Measurements from ENCODE around the gene TGM5. TPM values are rescaled to one million over a fixed set of nuclear protein-coding genes. Genes with fewer than 3 reads are reported as not detected.
"Not testable (repeated sequence)": the region's sequence is repeated elsewhere in the genome, so short reads cannot be mapped to it uniquely, and the experiment has no call there.

TGM5 gene
- total and polyA plus RNA-seq, 9 donors, result 0.05 to 0.13 (median 0.10) TPM; not detected in 2

DNA sequence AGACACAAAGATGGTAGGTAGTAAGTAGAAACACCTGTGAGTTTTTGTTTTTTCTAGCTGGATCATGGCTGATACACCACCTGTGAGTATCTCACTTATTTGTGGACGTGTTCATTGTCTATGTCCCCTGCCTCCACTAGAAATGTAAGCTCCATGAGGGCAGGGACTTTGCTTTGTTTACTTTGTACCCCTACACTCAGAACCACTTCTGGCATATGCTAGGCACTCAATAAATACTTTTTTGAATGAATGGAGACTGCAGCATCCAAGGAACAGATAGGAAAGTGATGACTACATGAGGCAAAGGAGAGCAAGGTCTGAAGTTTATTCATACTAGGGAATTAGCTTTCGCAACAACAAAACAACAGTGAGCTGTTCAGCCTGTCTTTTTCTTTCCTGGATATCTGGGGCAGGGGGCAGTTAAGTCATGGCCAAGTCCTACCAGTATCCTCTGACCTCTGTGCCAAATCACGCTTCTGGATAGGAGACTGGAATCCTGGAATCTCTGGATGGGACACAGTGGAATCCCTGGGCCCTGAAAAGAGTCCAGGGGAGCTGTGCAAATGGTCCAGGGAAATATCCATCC lies 34.3 kb downstream of the TGM5 start:
- Histone ChIP-seq H3K4me3 (ENCODE audit: low read length) (no peak overlapping the region), H3K36me3 (ENCODE audit: control insufficient read depth, insufficient read depth, low read length) (no peaks in the 10 kb centered on the region), H3K4me1 (ENCODE audit: control insufficient read depth, insufficient read depth, low read length) (no peaks in the 10 kb centered on the region), H3K27me3 (ENCODE audit: control insufficient read depth, insufficient read depth, low read length) (peaks cover 2% of the 10 kb centered on the region), H3K27ac (ENCODE audit: low read length) (no peak overlapping the region), H3K9me3 (replicated peaks; ENCODE audit: control insufficient read depth, low read depth, low read length) (no peaks in the 10 kb centered on the region)
- no peak for DNase-seq
- 75% methylated on average over 2 of the region's 3 CpGs for WGBS (ENCODE audit: insufficient coverage)

DNA sequence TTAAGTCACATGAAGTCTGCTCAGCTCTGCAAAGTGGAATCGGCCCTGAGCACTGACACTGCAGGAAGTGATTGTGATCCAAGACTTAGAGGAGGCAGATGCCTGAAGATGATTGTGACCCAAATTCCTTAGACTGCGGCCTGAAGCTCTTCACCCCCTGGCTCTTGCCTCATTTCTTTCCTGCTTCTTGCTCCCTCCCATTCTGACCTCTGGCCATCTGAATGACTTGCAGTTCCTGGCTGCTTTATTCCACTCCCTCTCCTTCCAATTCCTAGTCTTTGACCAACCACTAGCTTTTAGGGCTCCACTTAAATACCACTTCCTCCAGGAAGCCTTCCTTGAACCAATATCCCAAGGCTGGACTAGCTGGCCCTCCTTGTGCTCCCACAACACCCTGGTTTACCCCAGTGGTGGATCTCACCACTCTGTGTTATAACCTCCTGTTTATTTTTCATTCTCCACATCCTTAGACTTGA lies 36.0 kb downstream of the TGM5 start:
- H3K27ac ChIP-seq (ENCODE audit: low read length), result no peak overlapping the region
- H3K4me1 ChIP-seq (ENCODE audit: control insufficient read depth, insufficient read depth, low read length), result no peaks in the 10 kb centered on the region
- H3K36me3 ChIP-seq (ENCODE audit: control insufficient read depth, insufficient read depth, low read length), result no peaks in the 10 kb centered on the region
- 36% methylated on average over 1 of the region's 2 CpGs for WGBS (ENCODE audit: insufficient coverage)
- peaks cover 2% of the 10 kb centered on the region for H3K27me3 ChIP-seq (ENCODE audit: control insufficient read depth, insufficient read depth, low read length)
- DNase-seq, result no peak
- H3K4me3 ChIP-seq (ENCODE audit: low read length), result no peak overlapping the region
- H3K9me3 ChIP-seq (replicated peaks; ENCODE audit: control insufficient read depth, low read depth, low read length), result no peaks in the 10 kb centered on the region

DNA sequence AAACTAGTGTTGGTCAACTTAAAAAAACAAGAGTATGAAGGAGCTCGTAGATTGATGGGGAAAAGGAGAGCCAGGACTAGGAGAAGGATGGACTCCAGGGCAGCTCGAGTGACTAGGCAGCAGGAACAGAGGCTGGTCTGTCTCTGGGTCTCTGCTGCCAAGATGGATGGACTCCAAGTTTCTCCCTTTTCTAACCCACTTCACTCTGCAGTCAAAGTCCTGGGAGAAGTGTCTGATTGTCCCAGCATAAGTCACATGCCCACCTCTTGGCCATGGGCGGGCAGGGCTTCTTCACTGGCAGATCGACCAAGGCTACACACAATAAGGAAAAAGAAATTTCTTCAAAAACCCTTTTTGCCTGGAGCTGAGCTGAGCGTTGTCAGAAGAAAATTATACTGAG lies 36.8 kb downstream of the TGM5 start:
- Histone ChIP-seq H3K9me3 (replicated peaks; ENCODE audit: control insufficient read depth, low read depth, low read length) (no peaks in the 10 kb centered on the region), H3K27ac (ENCODE audit: low read length) (no peak overlapping the region)
- WGBS (ENCODE audit: insufficient coverage), result 70% methylated on average over 1 of the region's 5 CpGs

DNA sequence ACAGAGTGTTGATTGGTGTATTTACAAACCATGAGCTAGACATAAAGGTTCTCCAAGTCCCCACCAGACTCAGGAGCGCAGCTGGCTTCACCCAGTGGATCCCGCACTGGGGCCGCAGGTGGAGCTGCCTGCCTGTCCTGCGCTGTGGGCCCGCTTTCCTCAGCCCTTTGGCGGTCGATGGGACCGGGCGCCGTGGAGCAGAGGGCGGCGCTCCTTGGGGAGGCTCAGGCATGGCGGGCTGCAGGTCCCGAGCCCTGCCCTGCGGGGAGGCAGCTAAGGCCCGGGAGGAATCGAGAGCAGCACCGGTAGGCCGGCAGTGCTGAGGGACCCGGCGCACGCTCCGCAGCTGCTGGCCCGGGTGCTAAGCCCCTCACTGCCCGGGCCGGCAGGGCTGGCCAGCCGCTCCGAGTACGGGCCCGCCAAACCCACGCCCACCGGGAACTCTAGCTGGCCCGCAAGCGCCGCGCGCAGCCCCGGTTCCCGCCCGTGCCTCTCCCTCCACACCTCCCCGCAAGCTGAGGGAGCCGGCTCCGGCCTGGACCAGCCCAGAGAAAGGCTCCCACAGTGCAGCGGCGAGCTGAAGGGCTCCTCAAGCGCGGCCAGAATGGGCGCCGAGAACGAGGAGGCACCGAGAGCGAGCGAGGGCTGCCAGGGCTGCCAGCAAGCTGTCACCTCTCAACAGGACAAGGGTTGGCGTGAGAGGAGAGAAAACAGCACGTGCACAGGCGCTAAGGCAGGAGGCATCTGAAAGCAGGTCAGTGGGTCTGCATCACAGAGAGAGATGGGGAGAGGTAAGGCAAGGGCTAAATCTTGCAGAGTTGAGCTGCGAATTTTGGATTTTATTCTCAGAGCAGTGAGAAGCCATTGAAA lies 40.1 kb downstream of the TGM5 start:
- Histone ChIP-seq H3K27me3 (ENCODE audit: control insufficient read depth, insufficient read depth, low read length) (peaks cover 5% of the 10 kb centered on the region), H3K4me3 (ENCODE audit: low read length) (no peak overlapping the region), H3K9me3 (replicated peaks; ENCODE audit: control insufficient read depth, low read depth, low read length) (no peaks in the 10 kb centered on the region), H3K27ac (ENCODE audit: low read length) (no peak overlapping the region), H3K4me1 (ENCODE audit: control insufficient read depth, insufficient read depth, low read length) (no peaks in the 10 kb centered on the region), H3K36me3 (ENCODE audit: control insufficient read depth, insufficient read depth, low read length) (no peaks in the 10 kb centered on the region)
- no peak for DNase-seq
- WGBS (ENCODE audit: insufficient coverage), result 94% methylated on average over 42 of the region's 57 CpGs

More for the DNA sequence above, 36.8 kb downstream of the TGM5 start:
- Histone ChIP-seq H3K36me3 (ENCODE audit: control insufficient read depth, insufficient read depth, low read length) (no peaks in the 10 kb centered on the region), H3K4me1 (ENCODE audit: control insufficient read depth, insufficient read depth, low read length) (no peaks in the 10 kb centered on the region), H3K4me3 (ENCODE audit: low read length) (no peak overlapping the region), H3K27me3 (ENCODE audit: control insufficient read depth, insufficient read depth, low read length) (peaks cover 2% of the 10 kb centered on the region)
- DNase-seq, result no peak

DNA sequence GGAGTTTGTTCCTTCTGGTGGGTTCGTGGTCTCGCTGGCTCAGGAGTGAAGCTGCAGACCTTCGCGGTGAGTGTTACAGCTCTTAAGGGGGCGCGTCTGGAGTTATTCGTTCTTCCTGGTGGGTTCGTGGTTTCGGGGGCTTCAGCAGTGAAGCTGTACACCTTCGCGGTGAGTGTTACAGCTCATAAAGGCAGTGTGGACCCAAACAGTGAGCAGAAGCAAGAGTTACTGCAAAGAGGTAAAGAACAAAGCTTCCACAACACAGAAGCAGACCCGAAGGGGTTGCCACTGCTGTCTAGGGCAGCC lies 40.8 kb downstream of the TGM5 start:
- not testable (repeated sequence) for H3K36me3 ChIP-seq (ENCODE audit: control insufficient read depth, insufficient read depth, low read length); DNase-seq
- WGBS (ENCODE audit: insufficient coverage), result 84% methylated on average over 12 of the region's 12 CpGs

DNA sequence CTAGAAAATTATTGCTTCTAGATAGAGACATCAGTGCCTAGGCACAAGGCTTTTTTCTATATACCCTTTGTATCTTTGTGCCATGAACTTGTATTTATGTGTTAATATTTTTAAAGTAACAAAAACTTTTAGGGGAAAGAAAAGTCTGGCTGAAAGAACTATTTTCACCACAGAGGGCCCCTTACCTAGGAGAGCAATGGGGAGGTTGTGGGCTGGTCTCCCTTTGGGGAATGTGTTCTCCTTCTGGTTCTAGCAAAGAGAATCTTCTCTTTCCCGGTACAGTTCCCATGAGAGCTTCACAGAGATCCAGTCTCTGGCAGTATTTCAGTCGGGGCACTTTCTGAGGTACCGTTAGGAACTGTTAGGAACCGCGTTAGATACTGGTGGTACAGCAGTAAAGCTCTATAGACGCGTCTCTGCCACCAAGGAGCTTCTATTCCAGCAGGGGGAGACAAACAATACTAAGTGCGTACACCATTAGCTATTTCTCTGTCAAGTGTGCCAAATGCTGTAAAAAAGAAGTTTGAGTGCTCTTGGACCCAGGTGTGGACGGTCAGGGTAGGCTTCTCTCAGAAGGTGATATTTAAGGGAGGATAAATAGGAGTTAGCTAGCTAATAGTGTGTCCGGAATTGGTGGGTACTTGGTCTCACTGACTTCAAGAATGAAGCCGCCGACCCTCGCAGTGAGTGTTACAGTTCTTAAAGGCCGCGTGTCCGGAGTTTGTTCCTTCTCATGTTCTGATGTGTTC lies 41.4 kb downstream of the TGM5 start:
- H3K27me3 ChIP-seq (ENCODE audit: control insufficient read depth, insufficient read depth, low read length), result peaks cover 5% of the 10 kb centered on the region
- DNase-seq, result peak; percentile 81
- H3K4me3 ChIP-seq (ENCODE audit: low read length), result no peak overlapping the region
- no peaks in the 10 kb centered on the region for H3K36me3 ChIP-seq (ENCODE audit: control insufficient read depth, insufficient read depth, low read length)
- H3K9me3 ChIP-seq (replicated peaks; ENCODE audit: control insufficient read depth, low read depth, low read length), result no peaks in the 10 kb centered on the region
- H3K4me1 ChIP-seq (ENCODE audit: control insufficient read depth, insufficient read depth, low read length), result no peaks in the 10 kb centered on the region
- no peak overlapping the region for H3K27ac ChIP-seq (ENCODE audit: low read length)
- WGBS (ENCODE audit: insufficient coverage), result 69% methylated on average over 6 of the region's 16 CpGs

More for the DNA sequence above, 40.8 kb downstream of the TGM5 start:
- H3K4me1 ChIP-seq (ENCODE audit: control insufficient read depth, insufficient read depth, low read length); H3K9me3 ChIP-seq (replicated peaks; ENCODE audit: control insufficient read depth, low read depth, low read length); H3K27ac ChIP-seq (ENCODE audit: low read length); H3K27me3 ChIP-seq (ENCODE audit: control insufficient read depth, insufficient read depth, low read length); H3K4me3 ChIP-seq (ENCODE audit: low read length): not testable (repeated sequence)

DNA sequence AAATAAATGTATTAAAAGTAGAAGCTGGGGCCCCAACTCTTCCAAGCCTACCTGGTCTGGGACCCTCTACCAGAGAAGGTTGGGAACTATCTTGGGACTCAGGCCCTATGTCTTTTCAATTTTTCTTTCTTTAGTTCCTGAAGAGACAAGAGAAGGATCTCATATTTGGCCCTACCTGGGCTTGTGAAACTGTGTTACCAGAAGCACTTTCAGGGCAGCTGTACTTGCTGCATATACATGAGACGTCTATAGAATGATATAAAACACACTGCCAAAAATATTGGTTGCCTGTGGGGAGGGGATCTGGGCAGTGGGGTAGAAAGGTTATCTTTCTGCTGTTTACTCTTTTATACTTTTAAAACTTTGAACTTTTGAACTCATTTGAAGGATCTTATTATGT lies 45.3 kb downstream of the TGM5 start:
- WGBS (ENCODE audit: insufficient coverage), result no CpG with 5 or more reads among the region's 1 CpG
- no peaks in the 10 kb centered on the region for H3K4me1 ChIP-seq (ENCODE audit: control insufficient read depth, insufficient read depth, low read length)

DNA sequence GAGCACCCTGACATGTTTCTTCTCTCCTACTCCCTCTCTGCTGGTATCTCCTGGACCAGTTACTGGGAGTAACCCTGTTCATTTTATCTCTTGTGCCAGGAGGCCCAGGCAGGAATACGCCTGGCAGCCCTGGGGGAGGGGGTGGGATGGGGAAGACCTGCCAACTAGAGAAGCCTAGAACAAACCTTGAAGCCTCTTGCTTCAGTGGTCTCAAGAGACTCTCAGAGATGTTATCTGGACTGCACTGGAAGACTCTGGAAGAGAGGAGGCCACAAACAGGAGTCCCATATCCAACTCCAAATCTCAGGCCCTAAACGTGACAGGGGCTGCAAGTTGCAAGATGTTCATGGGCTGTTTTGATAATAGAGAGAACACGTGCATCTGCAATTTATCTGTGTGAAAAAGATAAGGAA lies 45.7 kb downstream of the TGM5 start, which contains the start of gene EPB42:
TSS of gene EPB42 (minus strand) at position 28 of the 413 bp plus-strand sequence. CDS start 193 bp downstream, outside the sequence.
- Histone ChIP-seq H3K9me3 (replicated peaks; ENCODE audit: control insufficient read depth, low read depth, low read length) (no peaks in the 10 kb centered on the region), H3K27me3 (ENCODE audit: control insufficient read depth, insufficient read depth, low read length) (peaks cover 8% of the 10 kb centered on the region), H3K36me3 (ENCODE audit: control insufficient read depth, insufficient read depth, low read length) (no peaks in the 10 kb centered on the region), H3K4me1 (ENCODE audit: control insufficient read depth, insufficient read depth, low read length) (no peaks in the 10 kb centered on the region), H3K4me3 (ENCODE audit: low read length) (no peak within 1 kb of the TSS), H3K27ac (ENCODE audit: low read length) (no peak within 1 kb of the TSS)
- 100% methylated on average over 1 of the region's 3 CpGs for WGBS (ENCODE audit: insufficient coverage)
- DNase-seq, result no peak

More for the DNA sequence above, 45.3 kb downstream of the TGM5 start:
- H3K4me3 ChIP-seq (ENCODE audit: low read length), result no peak overlapping the region
- H3K9me3 ChIP-seq (replicated peaks; ENCODE audit: control insufficient read depth, low read depth, low read length), result no peaks in the 10 kb centered on the region
- no peak overlapping the region for H3K27ac ChIP-seq (ENCODE audit: low read length)
- no peaks in the 10 kb centered on the region for H3K36me3 ChIP-seq (ENCODE audit: control insufficient read depth, insufficient read depth, low read length)
- no peak for DNase-seq
- H3K27me3 ChIP-seq (ENCODE audit: control insufficient read depth, insufficient read depth, low read length), result peaks cover 8% of the 10 kb centered on the region

DNA sequence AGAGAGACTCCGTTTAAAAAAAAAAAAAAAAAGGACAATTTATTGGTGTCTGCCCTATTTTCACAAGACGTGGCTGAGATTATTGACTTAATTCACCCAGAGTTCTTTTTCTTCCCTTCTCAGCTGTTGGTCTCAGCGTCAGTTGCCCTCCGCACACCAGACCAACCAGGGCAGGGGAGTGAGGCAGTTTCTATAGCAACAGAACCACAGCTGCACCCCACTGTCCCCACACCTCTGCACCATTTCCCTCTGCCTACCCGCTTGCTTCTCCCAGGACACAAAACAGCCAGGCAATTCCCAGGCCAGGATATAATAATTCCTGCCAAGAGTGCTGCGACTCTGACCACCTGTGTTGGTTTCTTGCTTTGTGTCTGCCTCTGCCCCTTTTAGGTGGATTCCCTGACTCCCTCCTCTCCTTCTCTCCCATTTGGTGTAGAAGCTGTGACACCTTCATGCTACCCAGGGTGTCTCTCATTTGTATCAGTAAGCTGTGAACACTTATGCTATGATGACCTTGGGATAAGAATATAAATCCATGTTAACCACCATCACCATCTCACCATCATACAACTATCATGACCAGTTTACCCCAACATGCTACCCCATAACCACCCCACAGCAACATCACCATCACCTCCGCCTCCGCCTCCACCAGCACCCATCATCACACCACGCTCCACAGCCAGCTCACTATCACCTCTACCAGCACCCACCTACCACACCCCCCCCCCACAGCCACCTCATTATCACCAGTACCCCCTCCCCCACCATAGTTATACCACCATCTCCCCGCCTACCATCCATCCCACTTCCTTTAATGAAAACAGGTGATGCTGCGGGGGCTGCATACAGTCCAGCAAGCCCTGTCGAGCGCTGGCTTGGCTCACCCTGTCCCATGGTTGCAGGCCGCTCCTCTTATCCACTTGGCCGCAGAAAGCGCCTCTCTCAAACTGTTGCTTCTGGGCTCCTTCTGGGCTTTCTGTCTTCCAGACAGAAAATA lies 46.5 kb downstream of the TGM5 start:
- H3K27me3 ChIP-seq (ENCODE audit: control insufficient read depth, insufficient read depth, low read length), result peaks cover 8% of the 10 kb centered on the region
- H3K4me1 ChIP-seq (ENCODE audit: control insufficient read depth, insufficient read depth, low read length), result no peaks in the 10 kb centered on the region
- H3K36me3 ChIP-seq (ENCODE audit: control insufficient read depth, insufficient read depth, low read length), result no peaks in the 10 kb centered on the region
- WGBS (ENCODE audit: insufficient coverage), result 78% methylated on average over 15 of the region's 16 CpGs
- H3K27ac ChIP-seq (ENCODE audit: low read length), result no peak overlapping the region
- no peaks in the 10 kb centered on the region for H3K9me3 ChIP-seq (replicated peaks; ENCODE audit: control insufficient read depth, low read depth, low read length)
- H3K4me3 ChIP-seq (ENCODE audit: low read length), result no peak overlapping the region
- DNase-seq, result no peak
